Stromal cell of bone marrow (primary cell): ENCODE measurements around the gene STXBP5.

Source experiments
- DNase-seq: peaks from one replicate; pipeline ENCODE4 v3.0.0-alpha.2; 2012; ENCODE audit warnings: low read depth

The STXBP5 gene

GRCh38 chr6:147204060-147204785, at the start of gene STXBP5:
Gene STXBP5 (plus strand): TSS chr6:147204417. CDS start chr6:147204533, 116 bp downstream.
- DNase-seq = no peak

GRCh38 chr6:147154454-147154853, 49.8 kb upstream of the STXBP5 start:
- peak; percentile 61 for DNase-seq

- DNase-seq = no peak
Measured at GRCh38 chr6:147156218-147156617, 48.0 kb upstream of the STXBP5 start.

GRCh38 chr6:147156799-147157382, 47.3 kb upstream of the STXBP5 start:
- DNase-seq = no peak

GRCh38 chr6:147157930-147158329, 46.3 kb upstream of the STXBP5 start:
- DNase-seq = no peak

GRCh38 chr6:147158881-147159280, 45.3 kb upstream of the STXBP5 start:
- no peak for DNase-seq

GRCh38 chr6:147159536-147160374, 44.5 kb upstream of the STXBP5 start:
- DNase-seq = no peak

GRCh38 chr6:147160593-147160992, 43.6 kb upstream of the STXBP5 start:
- no peak for DNase-seq

GRCh38 chr6:147161253-147161973, 42.8 kb upstream of the STXBP5 start:
- no peak for DNase-seq

GRCh38 chr6:147161974-147162495, 42.2 kb upstream of the STXBP5 start:
- no peak for DNase-seq

GRCh38 chr6:147164761-147165160, 39.5 kb upstream of the STXBP5 start:
- DNase-seq = no peak

GRCh38 chr6:147166360-147166944, 37.8 kb upstream of the STXBP5 start:
- no peak for DNase-seq

GRCh38 chr6:147166992-147167391, 37.2 kb upstream of the STXBP5 start:
- no peak for DNase-seq

GRCh38 chr6:147167576-147168461, 36.4 kb upstream of the STXBP5 start:
- DNase-seq = no peak

GRCh38 chr6:147169529-147169928, 34.7 kb upstream of the STXBP5 start:
- DNase-seq = no peak

- DNase-seq = peak; percentile 88
Measured at GRCh38 chr6:147170269-147170668, 33.9 kb upstream of the STXBP5 start.

GRCh38 chr6:147173140-147173539, 31.1 kb upstream of the STXBP5 start:
- DNase-seq = no peak

GRCh38 chr6:147173675-147174308, 30.4 kb upstream of the STXBP5 start:
- no peak for DNase-seq

GRCh38 chr6:147176795-147177194, 27.4 kb upstream of the STXBP5 start:
- no peak for DNase-seq

- DNase-seq = no peak
Measured at GRCh38 chr6:147177286-147177685, 26.9 kb upstream of the STXBP5 start.
